Keratinocyte (primary cell): ENCODE data around the gene SLC1A4. TPM values are rescaled to one million over a fixed set of nuclear protein-coding genes. Genes with fewer than 3 reads are reported as not detected.
A peak's percentile ranks its signal among the peaks of the same experiment; 100 is the strongest.

Experiments
- DNase-seq: peaks from one replicate; pipeline ENCODE4 v3.0.0-alpha.2; 2011; ENCODE audit warnings: low read depth, missing footprints, low spot score
- FAIRE-seq: peaks from 2 replicates; lab custom pipeline; 2011; peaks lifted over from hg19 to GRCh38; lab: Jason Lieb, UNC
- H2AFZ ChIP-seq: 2 replicates; pipeline ENCODE4 v1.6.0; 2012; ENCODE audit warnings: low read length, control low read depth, inconsistent platforms; ENCODE audit not compliant: control insufficient read depth
- H3K27ac ChIP-seq: 2 replicates; pipeline ENCODE4 v1.5.1; 2011; ENCODE audit warnings: low read length; ENCODE audit not compliant: control insufficient read depth, insufficient read depth
- H3K27me3 ChIP-seq: 3 replicates; pipeline ENCODE4 v1.6.0; 2011; ENCODE audit warnings: low read length; ENCODE audit not compliant: control insufficient read depth, insufficient read depth; ENCODE audit errors: extremely low read depth
- H3K36me3 ChIP-seq, 2 experiments: 2 replicates in 1 of 2; 3 replicates in 1 of 2; pipeline ENCODE4 v1.5.1; 2011; ENCODE audit warnings: low read length in 2 of 2, mild to moderate bottlenecking in 1 of 2; ENCODE audit not compliant: control insufficient read depth in 2 of 2, insufficient read depth in 2 of 2; ENCODE audit errors: extremely low read depth in 1 of 2
- H3K4me1 ChIP-seq: 3 replicates; pipeline ENCODE4 v1.5.1; 2011; ENCODE audit warnings: low read length; ENCODE audit not compliant: control insufficient read depth, insufficient read depth; ENCODE audit errors: extremely low read depth
- H3K4me2 ChIP-seq: 3 replicates; pipeline ENCODE4 v1.6.0; 2011; ENCODE audit warnings: low read depth, low read length; ENCODE audit not compliant: control insufficient read depth, insufficient read depth; ENCODE audit errors: extremely low read depth
- H3K4me3 ChIP-seq, 3 experiments: fragments of 200-600 bp in 1 of 3; sonication (generic) in 1 of 3; 2 replicates in 2 of 3; 3 replicates in 1 of 3; pipeline ENCODE4 v1.5.1; 2011 to 2016; ENCODE audit warnings: low read length in 3 of 3, mild to moderate bottlenecking in 3 of 3, control low read depth in 2 of 3, inconsistent platforms in 1 of 3, low read depth in 1 of 3, mixed read lengths in 1 of 3, mixed run types in 1 of 3, moderate library complexity in 1 of 3; ENCODE audit not compliant: control insufficient read depth in 2 of 3, insufficient read depth in 2 of 3; ENCODE audit errors: extremely low read depth in 1 of 3
- H3K79me2 ChIP-seq: 2 replicates; pipeline ENCODE4 v1.6.0; 2012; ENCODE audit warnings: low read length; ENCODE audit not compliant: control insufficient read depth, insufficient read depth
- H3K9ac ChIP-seq: 3 replicates; pipeline ENCODE4 v1.6.0; 2011; ENCODE audit warnings: low read length; ENCODE audit not compliant: control insufficient read depth, insufficient read depth; ENCODE audit errors: extremely low read depth
- H3K9me1 ChIP-seq: 3 replicates; pipeline ENCODE4 v1.6.0; 2011; ENCODE audit warnings: low read length; ENCODE audit not compliant: control insufficient read depth, insufficient read depth; ENCODE audit errors: extremely low read depth
- H3K9me3 ChIP-seq: 2 replicates; pipeline ENCODE4 v1.5.1; 2012; ENCODE audit warnings: low read depth, low read length; ENCODE audit not compliant: control insufficient read depth
- H4K20me1 ChIP-seq: 3 replicates; pipeline ENCODE4 v1.6.0; 2011; ENCODE audit warnings: low read length; ENCODE audit not compliant: control insufficient read depth, insufficient read depth; ENCODE audit errors: extremely low read depth
- CTCF ChIP-seq, 3 experiments: IDR thresholded peaks in 1 of 3; conservative IDR thresholded peaks in 1 of 3; optimal IDR thresholded peaks in 1 of 3; 2 replicates in 2 of 3; 3 replicates in 1 of 3; pipeline versions ENCODE3 to v1.5.1; 2011; ENCODE audit warnings: low read length in 3 of 3, mild to moderate bottlenecking in 3 of 3, moderate library complexity in 2 of 3, control low read depth in 1 of 3, inconsistent platforms in 1 of 3; ENCODE audit not compliant: insufficient read depth in 2 of 3; ENCODE audit errors: extremely low read depth in 1 of 3
- EZH2 ChIP-seq: IDR thresholded peaks from one replicate; pipeline ENCODE4 v1.6.1; 2012; ENCODE audit warnings: inconsistent platforms, mild to moderate bottlenecking, low read length, moderate library complexity
- dilution Hi-C: fragments of 300-500 bp; cut with MboI; formaldehyde crosslinking; loops from one replicate; pipeline ENCODE4 v1.7.0; 2020; ENCODE audit warnings: low sequenced_read_pairs; ENCODE audit not compliant: extremely low pct_ligation_motif_present
- polyA plus RNA-seq, 5 experiments: library from polyadenylated mRNA; depleted of rRNA in 3 of 5; stranded (reverse) in 3 of 5; stranded (forward) in 1 of 5; unstranded in 1 of 5; fragments of >200 nt; gene quantifications; 1 replicate in 1 of 5; 2 replicates in 3 of 5; 3 replicates in 1 of 5; pipeline versions ENCODE4 v1.2.1 to v1.2.3, GENCODE V29; 2011 to 2012; ENCODE audit warnings: missing spikeins in 2 of 5, low read depth in 1 of 5, low replicate concordance in 1 of 5

The SLC1A4 gene
- polyA plus RNA-seq, 1 donor (not counting 4 experiments of a cell fraction or from before 2014, with no cell fraction given), result 8.2 TPM

- Histone ChIP-seq H3K9ac (peak overlapping the region; percentile 75), H3K4me3 (peak overlapping the region; percentile 51 to 79 (median 71)), H3K9me3 (no peaks in the 10 kb centered on the region), H3K79me2 (no peaks in the 10 kb centered on the region), H3K4me1 (peaks cover 23% of the 10 kb centered on the region), H3K4me2 (peak overlapping the region; percentile 97), H3K9me1 (no peaks in the 10 kb centered on the region), H4K20me1 (no peaks in the 10 kb centered on the region), H2AFZ (no peak overlapping the region), H3K27me3 (no peaks in the 10 kb centered on the region), H3K36me3 (no peaks in the 10 kb centered on the region), H3K27ac (peak overlapping the region; percentile 63)
- FAIRE-seq, result peak; percentile 86
- no peak for TF ChIP-seq CTCF (optimal IDR thresholded peaks at IDR 0.05 in 1 of 3, IDR thresholded peaks at IDR 0.05 in 1 of 3, conservative IDR thresholded peaks at IDR 0.05 in 1 of 3; ENCODE audit: extremely low read depth in 1 of 3, insufficient read depth in 2 of 3, low read length in 3 of 3)
- dilution Hi-C loops, result no loop called here
- DNase-seq, result no peak
These were observed 68.3 kb downstream of the SLC1A4 start for GRCh38 chr2:65057391-65058052.

GRCh38 chr2:65059071-65059470 is 69.9 kb downstream of the SLC1A4 start:
- Histone ChIP-seq H3K79me2 (no peaks in the 10 kb centered on the region), H3K27me3 (no peaks in the 10 kb centered on the region), H3K4me1 (peaks cover 29% of the 10 kb centered on the region), H3K36me3 (no peaks in the 10 kb centered on the region), H3K9me1 (no peaks in the 10 kb centered on the region), H2AFZ (no peak overlapping the region), H3K9ac (no peak overlapping the region), H3K4me3 (no peak overlapping the region), H3K4me2 (no peak overlapping the region), H3K9me3 (no peaks in the 10 kb centered on the region), H3K27ac (no peak overlapping the region), H4K20me1 (no peaks in the 10 kb centered on the region)
- DNase-seq (no peak), FAIRE-seq (no peak)
- dilution Hi-C loops, result no loop called here
- no peak for TF ChIP-seq CTCF (optimal IDR thresholded peaks at IDR 0.05 in 1 of 3, IDR thresholded peaks at IDR 0.05 in 1 of 3, conservative IDR thresholded peaks at IDR 0.05 in 1 of 3; ENCODE audit: extremely low read depth in 1 of 3, insufficient read depth in 2 of 3, low read length in 3 of 3)
- TF ChIP-seq EZH2, result no peak
